ENCODE measurements around the gene IFT52.
A peak's percentile ranks its signal among the peaks of the same experiment; 100 is the strongest.

Gene IFT52

GRCh38 chr20:43590392-43591303, at the start of gene IFT52:
Gene IFT52 (plus strand): TSS chr20:43590937. CDS start chr20:43594699, 3,762 bp downstream.
- no peaks in the 10 kb centered on the region for H3K9me3 ChIP-seq (ENCODE audit: control insufficient read depth in 5 of 5, low read length in 5 of 5)
- peak within 1 kb of the TSS; percentile 80 for H3K27ac ChIP-seq (ENCODE audit: low read depth, low read length)
- peak within 1 kb of the TSS; percentile 85 to 89 (median 87) for H3K4me3 ChIP-seq (ENCODE audit: low read depth in 1 of 5, low read length in 5 of 5)
- peaks cover 0 to 10% (median 4%) of the 10 kb centered on the region in 5 donors for H3K36me3 ChIP-seq (ENCODE audit: control insufficient read depth in 5 of 5, insufficient read depth in 5 of 5, low read length in 5 of 5)
- no peaks in the 10 kb centered on the region for H3K27me3 ChIP-seq (ENCODE audit: control insufficient read depth in 5 of 5, insufficient read depth in 4 of 5, low read length in 5 of 5)
- H3K9ac ChIP-seq (ENCODE audit: low read length in 5 of 5) = peak within 1 kb of the TSS in 4 of 5 donors; percentile 70 to 89 (median 82)
- H3K4me1 ChIP-seq (ENCODE audit: control insufficient read depth in 5 of 5, insufficient read depth in 5 of 5, low read length in 5 of 5) = peaks cover 4 to 23% (median 19%) of the 10 kb centered on the region in 5 donors

- no peak overlapping the region for H3K27ac ChIP-seq (ENCODE audit: low read depth, low read length)
- no peaks in the 10 kb centered on the region for H3K27me3 ChIP-seq (ENCODE audit: control insufficient read depth in 5 of 5, insufficient read depth in 4 of 5, low read length in 5 of 5)
- H3K4me3 ChIP-seq (ENCODE audit: low read depth in 1 of 5, low read length in 5 of 5) = no peak overlapping the region
- H3K4me1 ChIP-seq (ENCODE audit: control insufficient read depth in 5 of 5, insufficient read depth in 5 of 5, low read length in 5 of 5) = peaks cover 0 to 23% (median 11%) of the 10 kb centered on the region in 5 donors
- H3K9me3 ChIP-seq (ENCODE audit: control insufficient read depth in 5 of 5, low read length in 5 of 5) = no peaks in the 10 kb centered on the region
- H3K36me3 ChIP-seq (ENCODE audit: control insufficient read depth in 5 of 5, insufficient read depth in 5 of 5, low read length in 5 of 5) = peaks cover 0 to 26% (median 7%) of the 10 kb centered on the region in 5 donors
- H3K9ac ChIP-seq (ENCODE audit: low read length in 5 of 5) = no peak overlapping the region
Measured at GRCh38 chr20:43541214-43541613, 49.5 kb upstream of the IFT52 start.

- Histone ChIP-seq H3K36me3 (ENCODE audit: control insufficient read depth in 5 of 5, insufficient read depth in 5 of 5, low read length in 5 of 5) (peaks cover 0 to 16% (median 3%) of the 10 kb centered on the region in 5 donors), H3K27ac (ENCODE audit: low read depth, low read length) (no peak overlapping the region), H3K4me1 (ENCODE audit: control insufficient read depth in 5 of 5, insufficient read depth in 5 of 5, low read length in 5 of 5) (peaks cover 0 to 23% (median 11%) of the 10 kb centered on the region in 5 donors), H3K9me3 (ENCODE audit: control insufficient read depth in 5 of 5, low read length in 5 of 5) (peaks cover 0 to under 1% (median 0%) of the 10 kb centered on the region in 5 donors), H3K27me3 (ENCODE audit: control insufficient read depth in 5 of 5, insufficient read depth in 4 of 5, low read length in 5 of 5) (no peaks in the 10 kb centered on the region), H3K4me3 (ENCODE audit: low read depth in 1 of 5, low read length in 5 of 5) (no peak overlapping the region), H3K9ac (ENCODE audit: low read length in 5 of 5) (no peak overlapping the region)
Measured at GRCh38 chr20:43542161-43542560, 48.6 kb upstream of the IFT52 start.

- peaks cover 0 to 12% (median 3%) of the 10 kb centered on the region in 5 donors for H3K36me3 ChIP-seq (ENCODE audit: control insufficient read depth in 5 of 5, insufficient read depth in 5 of 5, low read length in 5 of 5)
Measured at GRCh38 chr20:43542674-43543073, 48.1 kb upstream of the IFT52 start.

GRCh38 chr20:43543138-43543537, 47.6 kb upstream of the IFT52 start:
- Histone ChIP-seq H3K9ac (ENCODE audit: low read length in 5 of 5) (no peak overlapping the region), H3K4me3 (ENCODE audit: low read depth in 1 of 5, low read length in 5 of 5) (no peak overlapping the region), H3K9me3 (ENCODE audit: control insufficient read depth in 5 of 5, low read length in 5 of 5) (peaks cover 0 to 7% (median 6%) of the 10 kb centered on the region in 5 donors), H3K27ac (ENCODE audit: low read depth, low read length) (no peak overlapping the region), H3K27me3 (ENCODE audit: control insufficient read depth in 5 of 5, insufficient read depth in 4 of 5, low read length in 5 of 5) (no peaks in the 10 kb centered on the region), H3K4me1 (ENCODE audit: control insufficient read depth in 5 of 5, insufficient read depth in 5 of 5, low read length in 5 of 5) (peaks cover 0 to 22% (median 11%) of the 10 kb centered on the region in 5 donors), H3K36me3 (ENCODE audit: control insufficient read depth in 5 of 5, insufficient read depth in 5 of 5, low read length in 5 of 5) (peaks cover 0 to 12% (median 3%) of the 10 kb centered on the region in 5 donors)

More at GRCh38 chr20:43542674-43543073, 48.1 kb upstream of the IFT52 start:
- Histone ChIP-seq H3K27ac (ENCODE audit: low read depth, low read length) (no peak overlapping the region), H3K9me3 (ENCODE audit: control insufficient read depth in 5 of 5, low read length in 5 of 5) (peaks cover 0 to 5% (median 5%) of the 10 kb centered on the region in 5 donors), H3K27me3 (ENCODE audit: control insufficient read depth in 5 of 5, insufficient read depth in 4 of 5, low read length in 5 of 5) (no peaks in the 10 kb centered on the region), H3K4me3 (ENCODE audit: low read depth in 1 of 5, low read length in 5 of 5) (no peak overlapping the region), H3K9ac (ENCODE audit: low read length in 5 of 5) (no peak overlapping the region), H3K4me1 (ENCODE audit: control insufficient read depth in 5 of 5, insufficient read depth in 5 of 5, low read length in 5 of 5) (peaks cover 0 to 23% (median 11%) of the 10 kb centered on the region in 5 donors)

- Histone ChIP-seq H3K27ac (ENCODE audit: low read depth, low read length) (no peak overlapping the region), H3K4me1 (ENCODE audit: control insufficient read depth in 5 of 5, insufficient read depth in 5 of 5, low read length in 5 of 5) (peaks cover 0 to 19% (median 4%) of the 10 kb centered on the region in 5 donors), H3K9ac (ENCODE audit: low read length in 5 of 5) (no peak overlapping the region), H3K27me3 (ENCODE audit: control insufficient read depth in 5 of 5, insufficient read depth in 4 of 5, low read length in 5 of 5) (no peaks in the 10 kb centered on the region), H3K4me3 (ENCODE audit: low read depth in 1 of 5, low read length in 5 of 5) (no peak overlapping the region), H3K9me3 (ENCODE audit: control insufficient read depth in 5 of 5, low read length in 5 of 5) (peaks cover 0 to 7% (median 6%) of the 10 kb centered on the region in 5 donors), H3K36me3 (ENCODE audit: control insufficient read depth in 5 of 5, insufficient read depth in 5 of 5, low read length in 5 of 5) (peaks cover 0 to 12% (median 3%) of the 10 kb centered on the region in 5 donors)
Measured at GRCh38 chr20:43544501-43544900, 46.2 kb upstream of the IFT52 start.

GRCh38 chr20:43545837-43546578, 44.7 kb upstream of the IFT52 start:
- Histone ChIP-seq H3K9me3 (ENCODE audit: control insufficient read depth in 5 of 5, low read length in 5 of 5) (peaks cover 0 to 7% (median 6%) of the 10 kb centered on the region in 5 donors), H3K36me3 (ENCODE audit: control insufficient read depth in 5 of 5, insufficient read depth in 5 of 5, low read length in 5 of 5) (peaks cover 0 to 3% (median 0%) of the 10 kb centered on the region in 5 donors), H3K4me1 (ENCODE audit: control insufficient read depth in 5 of 5, insufficient read depth in 5 of 5, low read length in 5 of 5) (peaks cover 0 to 33% (median 15%) of the 10 kb centered on the region in 5 donors), H3K27ac (ENCODE audit: low read depth, low read length) (no peak overlapping the region), H3K4me3 (ENCODE audit: low read depth in 1 of 5, low read length in 5 of 5) (no peak overlapping the region), H3K9ac (ENCODE audit: low read length in 5 of 5) (no peak overlapping the region), H3K27me3 (ENCODE audit: control insufficient read depth in 5 of 5, insufficient read depth in 4 of 5, low read length in 5 of 5) (no peaks in the 10 kb centered on the region)

- Histone ChIP-seq H3K27ac (ENCODE audit: low read depth, low read length) (no peak overlapping the region), H3K4me3 (ENCODE audit: low read depth in 1 of 5, low read length in 5 of 5) (no peak overlapping the region), H3K27me3 (ENCODE audit: control insufficient read depth in 5 of 5, insufficient read depth in 4 of 5, low read length in 5 of 5) (no peaks in the 10 kb centered on the region), H3K9me3 (ENCODE audit: control insufficient read depth in 5 of 5, low read length in 5 of 5) (peaks cover 0 to 7% (median 6%) of the 10 kb centered on the region in 5 donors), H3K9ac (ENCODE audit: low read length in 5 of 5) (no peak overlapping the region), H3K36me3 (ENCODE audit: control insufficient read depth in 5 of 5, insufficient read depth in 5 of 5, low read length in 5 of 5) (peaks cover 0 to 3% (median 0%) of the 10 kb centered on the region in 5 donors), H3K4me1 (ENCODE audit: control insufficient read depth in 5 of 5, insufficient read depth in 5 of 5, low read length in 5 of 5) (peaks cover 0 to 33% (median 16%) of the 10 kb centered on the region in 5 donors)
Measured at GRCh38 chr20:43548273-43548880, 42.4 kb upstream of the IFT52 start.

- Histone ChIP-seq H3K9ac (ENCODE audit: low read length in 5 of 5) (no peak overlapping the region), H3K4me1 (ENCODE audit: control insufficient read depth in 5 of 5, insufficient read depth in 5 of 5, low read length in 5 of 5) (peaks cover 0 to 26% (median 16%) of the 10 kb centered on the region in 5 donors), H3K36me3 (ENCODE audit: control insufficient read depth in 5 of 5, insufficient read depth in 5 of 5, low read length in 5 of 5) (peaks cover 0 to 3% (median 0%) of the 10 kb centered on the region in 5 donors), H3K27me3 (ENCODE audit: control insufficient read depth in 5 of 5, insufficient read depth in 4 of 5, low read length in 5 of 5) (no peaks in the 10 kb centered on the region), H3K27ac (ENCODE audit: low read depth, low read length) (no peak overlapping the region), H3K9me3 (ENCODE audit: control insufficient read depth in 5 of 5, low read length in 5 of 5) (peaks cover 0 to 7% (median 6%) of the 10 kb centered on the region in 5 donors), H3K4me3 (ENCODE audit: low read depth in 1 of 5, low read length in 5 of 5) (no peak overlapping the region)
Measured at GRCh38 chr20:43549416-43550065, 41.2 kb upstream of the IFT52 start.
